ENCODE data around the gene LRP10. TPM values are rescaled to one million over a fixed set of nuclear protein-coding genes. Genes with fewer than 3 reads are reported as not detected.

Gene LRP10
- total and polyA plus RNA-seq, 2 of the 8 experiments (the other 6 are each of a cell fraction or from before 2014, with no cell fraction given) = 12.4 to 15.6 TPM

DNA sequence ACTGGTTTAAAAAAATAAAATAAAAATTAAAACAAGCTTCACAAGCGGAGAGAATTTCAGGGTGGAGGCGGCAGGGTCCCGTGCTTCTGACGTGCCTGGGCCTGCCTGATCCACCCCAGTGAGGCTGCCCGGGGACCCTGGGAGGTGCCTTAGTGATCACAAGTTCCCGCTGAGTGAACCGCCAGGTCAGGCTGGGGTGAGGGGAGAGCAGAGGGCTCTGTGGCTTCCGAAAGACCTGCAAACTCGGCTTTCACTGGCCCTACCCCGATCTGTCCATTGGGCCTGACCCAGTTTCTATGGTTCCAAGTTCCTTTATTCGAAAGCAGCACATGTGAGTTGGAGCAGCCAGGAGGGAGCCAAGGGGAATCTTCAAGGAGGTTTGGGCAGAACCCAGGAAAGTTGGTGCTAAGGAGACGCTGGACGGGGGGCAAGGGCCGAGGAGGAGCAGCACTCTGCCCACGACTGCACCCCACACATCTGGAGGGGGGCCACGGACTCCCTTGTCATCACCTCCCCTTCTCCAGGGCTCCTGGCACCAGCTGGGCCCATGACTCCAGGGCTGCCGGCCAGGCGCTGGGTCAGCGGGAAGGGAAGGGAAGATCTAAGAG lies 22.2 kb upstream of the LRP10 start:
- TF ChIP-seq, protein P1, sequence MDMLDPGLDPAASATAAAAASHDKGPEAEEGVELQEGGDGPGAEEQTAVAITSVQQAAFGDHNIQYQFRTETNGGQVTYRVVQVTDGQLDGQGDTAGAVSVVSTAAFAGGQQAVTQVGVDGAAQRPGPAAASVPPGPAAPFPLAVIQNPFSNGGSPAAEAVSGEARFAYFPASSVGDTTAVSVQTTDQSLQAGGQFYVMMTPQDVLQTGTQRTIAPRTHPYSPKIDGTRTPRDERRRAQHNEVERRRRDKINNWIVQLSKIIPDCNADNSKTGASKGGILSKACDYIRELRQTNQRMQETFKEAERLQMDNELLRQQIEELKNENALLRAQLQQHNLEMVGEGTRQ (IDR thresholded peaks at IDR 0.05; ENCODE audit: low read length) = no peak
- TF ChIP-seq SP4 (IDR thresholded peaks at IDR 0.05; ENCODE audit: low read length) = no peak
- no peak for TF ChIP-seq NANOG (IDR thresholded peaks at IDR 0.05; ENCODE audit: insufficient read depth, low read depth, low read length, poor library complexity, severe bottlenecking)
- no peak for TF ChIP-seq CHD2 (IDR thresholded peaks at IDR 0.05; ENCODE audit: low read length)
- TF ChIP-seq SUZ12 (IDR thresholded peaks at IDR 0.05; ENCODE audit: low read length) = no peak
- TF ChIP-seq CEBPB (IDR thresholded peaks at IDR 0.05; ENCODE audit: low read depth, low read length) = no peak
- no peak for TF ChIP-seq GABPA (IDR thresholded peaks at IDR 0.05; ENCODE audit: borderline replicate concordance, insufficient read depth, low read length)
- peak overlapping the region; percentile 22; the same call in 1 of the 2 replicates for H3K18ac ChIP-seq (ENCODE audit: extremely low read depth, low read length)
- 0 out of 2 replicates have a peak overlapping the region, but pooled peaks have one; percentile 15 for H3K27ac ChIP-seq (ENCODE audit: low read depth, low read length)
- no peak overlapping the region for H4K8ac ChIP-seq (ENCODE audit: extremely low read depth, insufficient read depth, low read length)
- H3K9ac ChIP-seq (replicated peaks in 1 of 4; ENCODE audit: extremely low read depth in 1 of 4, low read depth in 3 of 4, low read length in 3 of 4) = no peak overlapping the region
- H3K4ac ChIP-seq (replicated peaks; ENCODE audit: insufficient read length, low read depth, low read length) = no peak overlapping the region
- H3K27me3 ChIP-seq (replicated peaks in 1 of 4; ENCODE audit: control insufficient read depth in 3 of 4, extremely low read depth in 1 of 4, insufficient read depth in 3 of 4, low read length in 3 of 4) = no peaks in the 10 kb centered on the region
- POLR2A ChIA-PET (ENCODE audit: partially characterized antibody) = interaction anchor here (0.6 to 13.9 kb wide), 4 partner anchors 16 to 67 kb away, joined by 3 to 203 read pairs (median 44); partner anchors contain the start of genes MMP14 and MRPL52
- peaks cover 4 to 22% (median 11%) of the 10 kb centered on the region in 4 experiments for H3K4me1 ChIP-seq (replicated peaks in 1 of 4; ENCODE audit: control insufficient read depth in 3 of 4, insufficient read depth in 4 of 4, low read length in 3 of 4)
- WGBS, 2 experiments (ENCODE audit: extremely low coverage in 1 of 2, insufficient coverage in 1 of 2, insufficient read length in 1 of 2, insufficient replicate concordance in 2 of 2, low coverage in 1 of 2, low lambda C conversion rate in 2 of 2, missing lambda C conversion rate in 1 of 2) = 81% methylated on average over 18 of the region's 19 CpGs; no CpG with 5 or more reads in 1 of the 2 experiments
- no peak overlapping the region for H3K4me3 ChIP-seq (ENCODE audit: extremely low read depth in 1 of 4, insufficient read depth in 2 of 4, low read depth in 3 of 4, low read length in 4 of 4)
- H2BK15ac ChIP-seq (ENCODE audit: low read length) = peak overlapping the region; percentile 90; the same call in 1 of the 2 replicates
- peaks cover 0 to 2% of the 10 kb centered on the region in 2 experiments for H4K20me1 ChIP-seq (replicated peaks in 1 of 2; ENCODE audit: control insufficient read depth in 1 of 2, insufficient read depth in 2 of 2, low read length in 2 of 2)
- no peak overlapping the region for H2AK5ac ChIP-seq (ENCODE audit: low read depth, low read length)
- peaks cover 4 to 19% (median 12%) of the 10 kb centered on the region in 4 experiments; a peak in 7 of 8 replicates for H3K36me3 ChIP-seq (ENCODE audit: control insufficient read depth in 2 of 4, insufficient read depth in 4 of 4, low read length in 3 of 4)
- no peaks in the 10 kb centered on the region for H3K79me2 ChIP-seq (ENCODE audit: control insufficient read depth in 1 of 2, insufficient read depth in 2 of 2, low read length in 2 of 2)
- H3K14ac ChIP-seq (ENCODE audit: insufficient read length) = no peak overlapping the region
- H4K91ac ChIP-seq (replicated peaks; ENCODE audit: insufficient read length, low read length) = peak overlapping the region; percentile 1
- peak overlapping the region; percentile 16; the same call in 1 of the 2 replicates for H2AFZ ChIP-seq (ENCODE audit: low read length)
- H3K79me1 ChIP-seq (ENCODE audit: low read depth, low read length) = no peaks in the 10 kb centered on the region
- no peaks in the 10 kb centered on the region for H3K9me3 ChIP-seq (ENCODE audit: insufficient read depth in 2 of 2, low read depth in 1 of 2, low read length in 1 of 2)
- H3K4me2 ChIP-seq (ENCODE audit: insufficient read depth in 1 of 2, low read depth in 2 of 2, low read length in 2 of 2) = no peak overlapping the region
- H2BK20ac ChIP-seq (ENCODE audit: low read length) = no peak overlapping the region; the same call in 1 of the 2 replicates
- peak overlapping the region; percentile 56; the same call in 1 of the 2 replicates for H2BK5ac ChIP-seq (ENCODE audit: low read depth, low read length)
- CTCF ChIA-PET (ENCODE audit: partially characterized antibody) = interaction anchor here (0.8 to 56.0 kb wide), 6 partner anchors 10 to 196 kb away, joined by 3 to 1562 read pairs (median 26); partner anchors contain the start of genes MMP14, MRPL52 and SLC7A7
- H2BK12ac ChIP-seq (ENCODE audit: low read depth, low read length) = 0 out of 2 replicates have a peak overlapping the region, but pooled peaks have one; percentile 39
- DNase-seq (ENCODE audit: low read depth in 1 of 2, low spot score in 2 of 2) (no peak), FAIRE-seq (no peak)
- H3K56ac ChIP-seq (replicated peaks; ENCODE audit: insufficient read length, low read depth, low read length) = no peak overlapping the region
- H3K23me2 ChIP-seq (ENCODE audit: low read depth, low read length) = peaks cover 2% of the 10 kb centered on the region; the same call in 1 of the 2 replicates
- H3K23ac ChIP-seq (ENCODE audit: insufficient read length) = no peak overlapping the region
- no peak overlapping the region for H4K5ac ChIP-seq (ENCODE audit: insufficient read length, low read depth, low read length)
- H2BK120ac ChIP-seq (replicated peaks; ENCODE audit: low read depth, low read length) = no peak overlapping the region
